Measurements from ENCODE around the gene PPM1M.

DNA sequence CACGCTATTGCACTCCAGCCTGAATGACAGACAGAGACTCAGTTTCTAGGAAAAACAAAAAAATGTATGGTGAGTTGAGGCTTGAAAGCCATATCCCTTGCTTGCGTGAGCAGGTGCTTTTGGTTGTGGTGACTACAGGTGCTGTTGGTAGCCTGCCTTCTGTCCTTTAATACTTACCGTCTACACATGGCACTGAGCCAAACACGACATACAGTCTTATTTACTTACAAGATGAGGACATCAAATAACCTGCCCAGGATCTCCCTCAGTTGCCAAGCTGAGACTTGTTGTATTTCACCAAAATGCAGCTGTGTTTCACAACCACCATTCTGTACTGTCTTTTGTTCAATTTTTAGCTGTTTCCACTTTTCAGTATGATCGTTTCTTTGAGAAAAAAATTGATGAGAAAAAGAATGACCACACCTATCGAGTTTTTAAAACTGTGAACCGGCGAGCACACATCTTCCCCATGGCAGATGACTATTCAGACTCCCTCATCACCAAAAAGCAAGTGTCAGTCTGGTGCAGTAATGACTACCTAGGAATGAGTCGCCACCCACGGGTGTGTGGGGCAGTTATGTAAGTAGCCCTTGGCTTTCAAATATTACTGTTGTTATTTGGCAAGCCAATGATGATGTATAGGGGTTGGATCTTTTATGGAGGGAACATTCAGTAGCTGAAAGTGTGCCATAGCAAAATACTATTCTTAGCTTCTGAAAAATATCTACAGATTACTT lies 41.1 kb upstream of the PPM1M start:
- no peak for TF ChIP-seq EZH2 (IDR thresholded peaks at IDR 0.05; ENCODE audit: borderline replicate concordance)
- TF ChIP-seq, protein P1, sequence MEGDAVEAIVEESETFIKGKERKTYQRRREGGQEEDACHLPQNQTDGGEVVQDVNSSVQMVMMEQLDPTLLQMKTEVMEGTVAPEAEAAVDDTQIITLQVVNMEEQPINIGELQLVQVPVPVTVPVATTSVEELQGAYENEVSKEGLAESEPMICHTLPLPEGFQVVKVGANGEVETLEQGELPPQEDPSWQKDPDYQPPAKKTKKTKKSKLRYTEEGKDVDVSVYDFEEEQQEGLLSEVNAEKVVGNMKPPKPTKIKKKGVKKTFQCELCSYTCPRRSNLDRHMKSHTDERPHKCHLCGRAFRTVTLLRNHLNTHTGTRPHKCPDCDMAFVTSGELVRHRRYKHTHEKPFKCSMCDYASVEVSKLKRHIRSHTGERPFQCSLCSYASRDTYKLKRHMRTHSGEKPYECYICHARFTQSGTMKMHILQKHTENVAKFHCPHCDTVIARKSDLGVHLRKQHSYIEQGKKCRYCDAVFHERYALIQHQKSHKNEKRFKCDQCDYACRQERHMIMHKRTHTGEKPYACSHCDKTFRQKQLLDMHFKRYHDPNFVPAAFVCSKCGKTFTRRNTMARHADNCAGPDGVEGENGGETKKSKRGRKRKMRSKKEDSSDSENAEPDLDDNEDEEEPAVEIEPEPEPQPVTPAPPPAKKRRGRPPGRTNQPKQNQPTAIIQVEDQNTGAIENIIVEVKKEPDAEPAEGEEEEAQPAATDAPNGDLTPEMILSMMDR (IDR thresholded peaks at IDR 0.05; ENCODE audit: poor library complexity): no peak
